ENCODE results near the gene MGAT5B. TPM values are rescaled to one million over a fixed set of nuclear protein-coding genes. Genes with fewer than 3 reads are reported as not detected.
A peak's percentile ranks its signal among the peaks of the same experiment; 100 is the strongest.

Gene MGAT5B
- polyA plus RNA-seq, 1 donor: 1.5 TPM

DNA sequence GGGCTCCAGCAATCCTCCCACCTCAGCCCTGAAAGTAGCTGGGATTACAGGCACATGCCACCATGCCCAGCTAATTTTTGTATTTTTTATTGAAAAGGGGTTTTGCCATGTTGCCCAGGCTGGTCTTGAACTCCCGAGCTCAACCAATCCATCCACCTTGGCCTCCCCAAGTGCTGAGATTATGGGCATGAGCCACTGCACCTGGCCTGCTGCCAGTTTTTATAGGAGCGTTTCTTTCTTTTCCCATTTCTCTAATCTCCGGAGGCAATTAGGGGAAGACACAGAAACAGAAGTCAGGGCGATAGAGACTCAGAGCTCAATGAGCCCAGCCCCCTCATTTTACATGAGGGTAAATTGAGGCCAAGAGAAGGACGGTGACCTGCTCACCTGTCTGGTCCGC, 10.4 kb downstream of the MGAT5B start:
- no peak for DNase-seq

DNA sequence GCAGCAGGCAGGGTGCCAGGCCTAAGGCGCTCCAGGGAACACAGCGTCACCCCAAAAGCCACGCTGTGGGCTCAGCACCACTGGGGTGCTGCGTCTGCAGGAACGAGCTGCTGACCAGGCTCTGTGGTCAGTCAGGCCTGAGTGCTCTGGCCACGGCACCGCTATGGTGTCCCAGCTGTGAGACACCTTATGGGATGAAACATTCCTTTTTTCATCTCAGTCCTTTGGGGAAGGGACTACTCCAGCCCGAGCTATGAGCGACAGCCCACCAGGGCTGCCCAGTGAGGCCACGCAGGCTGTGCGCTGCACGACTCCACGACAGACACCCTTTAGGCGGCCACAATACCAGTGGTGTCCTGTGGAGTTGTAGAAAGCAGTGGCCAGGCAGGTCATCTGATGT, 11.1 kb downstream of the MGAT5B start:
- DNase-seq: no peak

DNA sequence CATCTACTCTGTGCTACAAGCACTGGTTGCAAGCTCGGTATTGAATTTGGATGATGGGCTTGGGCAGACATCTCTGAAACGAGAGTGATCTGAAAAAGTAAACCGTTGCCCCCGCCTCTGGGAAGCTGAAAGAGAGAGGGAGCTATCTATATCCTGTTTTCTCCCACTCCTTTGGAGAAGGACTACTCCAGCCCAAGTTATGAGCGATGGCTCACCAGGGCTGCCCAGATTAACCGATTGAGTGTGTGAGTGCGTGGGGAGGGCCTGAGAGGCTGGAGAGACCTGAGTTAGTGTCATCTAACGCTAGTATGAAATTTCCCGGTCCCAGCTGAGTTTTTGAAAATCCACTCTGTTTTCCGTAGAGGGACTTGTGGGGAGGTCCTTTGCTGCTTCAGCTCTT, 11.5 kb downstream of the MGAT5B start:
- DNase-seq: no peak

DNA sequence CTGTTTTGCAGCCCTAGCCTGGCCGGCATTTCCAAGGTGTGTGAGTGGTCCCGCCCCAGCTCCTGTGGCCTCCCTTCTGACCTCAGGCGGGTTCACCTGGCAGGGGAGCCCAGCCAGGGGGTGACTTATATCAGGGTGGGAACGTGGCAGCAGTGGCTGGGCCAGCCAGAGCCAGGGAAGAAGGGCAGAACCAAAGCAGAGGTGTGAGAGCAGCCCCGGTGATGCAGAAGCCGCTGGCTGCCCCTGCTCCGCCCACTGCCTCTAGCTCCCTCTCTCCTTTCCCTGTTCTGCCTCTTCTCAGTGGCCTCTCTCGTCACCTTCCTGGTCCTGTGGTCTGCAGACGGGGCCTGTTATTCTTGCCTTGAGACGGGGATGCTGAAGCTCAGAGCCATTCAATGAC, 12.1 kb downstream of the MGAT5B start:
- DNase-seq: no peak

DNA sequence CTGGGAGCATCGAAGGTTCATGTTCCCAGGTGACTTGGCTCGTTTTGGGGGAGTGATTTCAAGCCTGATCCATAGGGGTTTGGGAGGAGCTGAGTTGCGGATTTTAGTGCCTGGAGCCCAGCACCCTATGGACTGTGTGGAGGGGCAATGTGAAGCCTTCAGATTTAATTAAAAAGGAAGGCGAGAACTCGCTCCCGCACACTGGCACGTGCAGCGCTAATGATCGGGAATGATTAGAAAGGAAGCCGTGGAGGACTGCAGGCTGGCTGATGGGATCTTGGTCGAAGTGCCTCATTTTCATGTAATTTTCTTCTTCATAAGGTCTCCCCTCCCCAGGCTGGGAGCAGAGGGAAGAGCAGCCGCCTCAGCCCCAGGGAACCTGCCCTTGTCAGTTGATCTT, 12.8 kb downstream of the MGAT5B start:
- DNase-seq: no peak

DNA sequence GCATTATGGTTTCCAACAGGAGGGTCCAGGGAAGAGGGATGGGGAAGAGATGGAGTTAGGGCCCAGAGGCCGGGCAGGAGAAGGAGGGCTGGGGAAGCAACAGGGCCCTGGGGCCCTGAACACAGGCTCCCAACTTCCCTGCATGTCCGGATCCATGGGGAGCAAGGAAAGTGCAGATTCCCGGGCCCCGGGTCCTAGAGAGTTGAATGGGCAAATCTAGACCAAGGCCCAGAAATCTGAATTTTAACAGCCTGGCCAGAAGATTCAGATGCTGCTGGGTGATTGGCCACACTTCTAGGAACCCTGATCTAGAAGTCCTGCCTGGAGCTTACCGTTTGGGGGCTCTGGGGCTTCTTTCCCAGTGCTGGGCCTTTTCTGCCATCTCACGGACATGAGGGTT, 13.2 kb downstream of the MGAT5B start:
- no peak for DNase-seq

DNA sequence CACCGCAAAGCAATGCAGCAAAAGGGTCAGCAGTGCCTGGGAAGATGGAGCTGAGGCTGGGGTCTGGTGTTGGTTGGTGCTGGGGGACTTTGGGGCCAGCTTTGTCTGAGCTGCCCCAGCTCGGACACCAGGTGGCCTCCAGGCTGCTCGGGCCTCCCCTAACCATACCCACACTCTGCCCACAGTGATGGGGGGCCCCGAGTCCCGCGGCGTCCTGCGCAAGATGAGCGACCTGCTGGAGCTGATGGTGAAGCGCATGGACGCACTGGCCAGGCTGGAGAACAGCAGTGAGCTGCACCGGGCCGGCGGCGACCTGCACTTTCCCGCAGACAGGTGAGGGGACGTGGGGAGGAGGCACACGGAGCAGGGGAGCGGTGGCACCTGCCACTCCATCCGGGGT, 13.8 kb downstream of the MGAT5B start:
- no peak for DNase-seq

DNA sequence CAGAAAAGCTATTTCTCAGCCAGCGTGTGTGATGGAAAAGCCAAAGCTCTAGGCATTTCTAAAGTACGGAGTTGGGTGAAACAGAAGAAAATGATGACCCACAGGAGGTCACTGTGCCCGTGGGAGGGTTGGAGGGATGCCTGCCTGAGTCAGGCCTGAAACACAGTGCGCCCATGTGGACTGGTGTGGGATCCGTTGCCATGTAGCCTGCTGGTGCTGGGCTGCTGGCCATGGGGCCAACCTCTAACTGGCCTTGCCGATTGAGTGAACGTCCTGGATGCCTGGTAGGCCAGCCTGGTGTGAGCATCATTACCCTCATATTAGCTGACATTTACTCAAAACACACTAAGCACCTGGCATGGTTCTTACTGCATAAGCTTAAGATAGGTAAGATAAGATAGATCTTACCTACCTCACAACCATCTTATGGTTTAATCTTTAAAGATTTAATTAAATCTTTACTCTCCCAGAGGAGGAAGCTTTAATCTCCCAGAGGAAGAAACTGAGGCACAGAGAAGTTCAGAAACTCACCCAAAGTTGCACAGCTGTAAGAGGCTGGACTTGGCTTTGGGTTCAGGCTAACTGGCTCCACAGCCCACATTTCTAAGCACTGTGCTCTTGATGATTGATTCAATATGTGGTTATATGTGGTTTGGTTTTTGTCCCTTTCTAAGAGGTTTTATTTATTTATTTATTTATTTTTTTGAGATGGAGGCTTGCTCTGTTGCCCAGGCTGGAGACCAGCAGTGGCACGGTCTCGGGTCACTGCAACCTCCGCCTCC, 15.7 kb downstream of the MGAT5B start:
- DNase-seq: no peak

DNA sequence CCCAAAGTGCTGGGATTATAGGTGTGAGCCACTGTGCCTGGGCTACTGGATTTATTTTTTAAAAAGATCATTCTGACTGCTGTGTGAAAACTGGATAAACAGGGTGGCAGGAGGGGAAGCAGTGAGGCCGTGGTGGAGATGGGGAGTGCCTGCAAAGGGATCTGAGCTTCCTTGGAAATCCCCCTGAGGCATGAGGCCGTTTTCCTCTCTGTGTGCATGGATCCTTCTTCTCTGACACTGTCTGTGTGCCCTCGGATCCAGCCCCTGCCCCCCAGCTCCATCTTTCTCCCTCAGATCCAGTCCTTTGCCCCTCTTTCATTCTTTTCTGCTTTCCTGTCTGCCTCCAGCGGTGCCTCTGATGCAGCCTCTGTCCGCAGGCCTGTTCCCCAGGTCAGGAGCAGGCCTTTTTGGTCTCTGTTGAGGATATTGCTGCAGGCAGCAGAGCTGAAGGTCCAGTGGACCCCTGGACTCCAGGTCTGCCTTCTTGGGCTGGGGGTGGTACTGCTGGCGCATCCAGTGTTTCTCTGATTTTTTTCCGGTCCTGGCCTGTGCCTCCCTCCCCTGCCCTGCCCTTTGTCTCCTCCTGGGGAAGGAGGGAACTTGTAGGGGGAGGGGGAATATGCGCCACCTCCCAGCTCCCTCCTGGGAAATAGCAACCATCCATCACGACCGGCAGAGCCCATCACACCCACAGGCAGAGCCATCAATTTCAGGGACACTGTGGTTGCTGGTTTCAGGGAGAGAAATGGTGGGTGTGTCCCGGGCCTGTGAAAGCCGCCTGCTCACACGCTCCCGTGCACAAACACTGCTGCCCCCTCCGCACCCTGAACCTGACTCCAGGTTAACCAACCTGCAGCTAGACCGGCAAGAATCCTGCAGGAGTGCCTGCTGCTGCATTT, 17.0 kb downstream of the MGAT5B start:
- peak; percentile 46 for DNase-seq

DNA sequence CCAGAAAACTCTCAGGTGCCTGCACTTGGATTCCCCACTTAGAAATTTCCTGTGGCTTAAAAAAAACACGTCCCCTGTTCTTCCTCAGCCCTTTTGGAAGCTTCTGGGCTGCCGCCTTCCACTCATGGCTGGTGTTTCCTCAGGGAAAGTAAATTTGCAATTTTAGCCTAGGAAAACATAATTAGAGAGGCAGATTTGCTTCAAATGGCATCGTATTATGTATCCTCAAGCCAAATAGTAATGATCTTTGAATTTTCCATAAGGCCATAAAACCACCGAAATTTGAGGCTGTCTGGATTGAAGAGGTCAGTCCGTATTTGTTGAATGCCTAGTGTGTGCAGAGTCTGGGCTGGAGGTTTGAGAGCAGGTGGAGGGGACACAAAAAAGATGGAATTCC, 17.7 kb downstream of the MGAT5B start:
- DNase-seq: no peak

DNA sequence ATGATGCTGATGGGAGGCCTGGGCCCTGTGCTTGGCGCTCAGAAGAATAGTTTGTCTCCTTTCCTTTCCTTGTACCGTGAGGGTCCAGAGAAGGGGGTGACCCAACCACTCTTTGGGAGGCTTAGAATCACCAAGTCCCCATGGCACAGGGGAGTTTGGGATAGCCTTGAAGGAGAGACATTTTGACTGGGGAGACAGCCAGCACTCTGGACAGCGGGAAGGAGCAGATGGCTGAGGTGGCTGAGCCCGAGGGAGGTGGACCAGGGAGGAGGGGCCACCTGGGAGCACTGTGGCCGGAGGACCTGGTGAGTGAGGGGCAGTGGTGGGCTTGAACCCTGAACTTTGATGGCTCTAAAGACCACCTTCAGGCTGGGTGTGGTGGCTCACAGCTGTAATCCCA, 18.2 kb downstream of the MGAT5B start:
- DNase-seq: no peak

DNA sequence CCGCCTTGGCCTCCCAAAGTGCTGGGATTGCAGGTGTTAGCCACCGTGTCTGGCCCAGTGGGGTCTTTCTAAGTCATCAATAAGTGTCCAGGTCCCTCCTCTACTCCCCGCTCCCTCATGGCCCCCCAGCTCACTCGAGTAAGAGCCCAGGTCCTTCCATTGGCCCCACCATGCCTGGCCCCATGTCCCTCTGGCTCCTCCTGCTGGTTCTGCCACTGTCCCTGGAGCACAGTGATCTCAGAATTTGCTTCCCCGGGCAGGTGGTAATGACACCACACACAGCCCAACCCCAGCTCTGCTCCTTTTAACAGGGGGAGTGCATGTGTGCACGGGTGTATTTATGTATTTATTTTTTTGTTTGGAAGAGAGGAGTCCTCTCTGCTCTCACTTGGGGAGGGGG, 19.6 kb downstream of the MGAT5B start:
- DNase-seq: no peak

DNA sequence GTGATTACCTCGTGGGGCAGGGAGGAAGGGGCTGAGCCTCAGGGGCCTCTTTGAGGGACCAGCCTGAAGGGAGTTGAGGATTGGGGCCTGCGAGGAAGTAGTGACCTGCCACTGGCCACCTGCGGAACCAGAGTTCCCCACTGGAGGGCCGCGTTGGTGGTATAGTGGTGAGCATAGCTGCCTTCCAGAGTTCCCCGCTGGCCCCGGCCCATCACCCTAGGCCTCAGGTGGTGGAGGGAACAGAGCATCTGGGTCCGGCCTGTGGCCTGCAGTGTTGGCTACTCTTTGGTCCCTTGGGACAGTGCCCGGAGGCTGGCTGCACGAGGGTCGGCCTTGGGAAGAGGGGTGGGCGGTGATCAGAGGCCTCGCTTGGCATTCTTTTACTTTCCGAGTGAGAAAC, 20.5 kb downstream of the MGAT5B start:
- DNase-seq: no peak

DNA sequence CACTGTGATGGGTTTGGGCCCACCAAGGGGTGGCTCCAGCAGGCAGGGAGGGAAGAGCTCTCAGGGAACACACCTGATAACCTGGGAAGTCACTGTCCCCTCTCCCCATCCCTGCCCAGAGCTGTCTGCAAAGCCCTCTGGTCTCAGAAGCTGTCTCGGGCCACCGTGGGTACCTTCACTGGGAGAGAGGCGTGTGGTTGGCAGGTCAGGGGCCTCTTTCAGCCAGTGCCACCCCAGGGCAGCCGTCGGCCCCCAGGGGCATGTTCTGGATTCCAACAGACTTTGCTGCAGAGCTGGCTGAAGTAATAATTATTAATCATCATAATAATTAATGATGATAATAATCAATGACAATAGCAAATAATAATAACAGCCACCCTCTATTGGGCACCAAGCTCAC, 21.1 kb downstream of the MGAT5B start:
- no peak for DNase-seq

DNA sequence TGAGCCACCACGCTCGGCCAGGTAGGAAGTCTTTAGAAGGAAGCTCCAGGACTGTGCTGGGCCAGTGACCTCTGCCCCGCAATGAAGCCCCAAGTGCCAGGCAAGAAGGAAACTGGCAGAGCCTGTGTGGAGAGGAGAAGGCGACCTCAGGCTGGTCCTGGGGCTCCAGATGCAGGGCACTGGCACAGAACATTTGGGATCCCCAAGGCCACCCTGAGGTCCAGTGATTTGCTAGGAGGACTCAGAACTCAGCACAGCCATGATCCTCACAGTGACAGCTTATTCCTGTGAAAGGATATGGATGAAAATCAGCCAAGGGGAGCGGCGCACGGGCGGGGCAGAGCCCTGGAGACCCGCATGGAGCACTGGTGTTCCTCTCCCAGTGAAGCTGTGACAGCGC, 24.1 kb downstream of the MGAT5B start:
- no peak for DNase-seq

DNA sequence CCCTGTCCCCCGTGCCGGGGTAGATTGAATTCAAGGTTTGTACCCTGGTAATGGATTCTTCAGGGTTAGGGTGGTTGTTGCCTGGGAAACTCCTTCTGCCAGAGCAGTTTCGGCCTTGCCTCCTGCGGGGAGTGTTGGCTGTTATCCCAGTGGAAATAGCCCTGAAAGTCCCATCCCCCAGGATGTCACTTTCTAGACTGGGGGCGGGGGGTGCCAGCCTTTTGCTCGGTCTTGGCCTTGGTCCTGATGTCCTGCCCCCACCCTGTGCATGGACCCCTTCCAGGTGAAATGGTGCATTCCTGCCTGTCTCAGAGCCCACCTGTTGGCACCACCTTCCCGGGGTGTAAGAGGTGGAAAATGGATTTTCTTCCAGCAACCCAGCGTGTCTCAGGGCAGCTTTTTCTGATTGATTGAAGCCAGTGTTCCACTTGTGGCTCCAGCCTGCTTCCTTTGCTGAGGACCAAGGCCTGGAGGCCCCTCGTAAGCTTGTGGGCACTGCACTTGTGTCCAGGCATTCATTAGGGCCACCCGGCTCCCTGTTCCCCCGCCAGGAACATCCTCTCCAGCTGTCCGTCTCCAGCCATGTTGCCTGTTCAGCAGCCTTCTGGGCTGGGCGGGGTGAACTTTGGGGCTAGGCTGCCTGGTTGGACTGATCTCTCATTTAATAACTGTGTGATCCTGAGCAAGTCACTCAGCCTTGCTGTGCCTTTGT, 25.6 kb downstream of the MGAT5B start:
- no peak for DNase-seq

DNA sequence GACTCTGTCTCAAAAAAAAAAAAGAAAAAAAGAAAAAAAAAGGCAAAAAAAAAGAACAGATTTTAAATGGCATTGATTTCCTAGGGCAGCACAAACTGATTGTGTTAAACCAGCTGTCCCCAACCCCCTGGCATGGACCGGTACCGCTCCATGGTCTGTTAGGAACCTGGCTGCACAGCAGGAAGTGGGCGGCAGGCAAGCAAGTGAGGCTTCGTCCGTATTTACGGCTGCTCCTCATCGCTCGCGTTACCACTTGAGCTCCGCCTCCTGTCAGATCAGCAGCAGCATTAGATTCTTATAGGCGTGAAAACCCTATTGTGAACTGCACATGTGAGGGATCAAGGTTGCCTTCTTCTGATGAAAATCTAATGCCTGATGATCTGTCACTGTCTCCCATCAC, 26.6 kb downstream of the MGAT5B start:
- DNase-seq: no peak

DNA sequence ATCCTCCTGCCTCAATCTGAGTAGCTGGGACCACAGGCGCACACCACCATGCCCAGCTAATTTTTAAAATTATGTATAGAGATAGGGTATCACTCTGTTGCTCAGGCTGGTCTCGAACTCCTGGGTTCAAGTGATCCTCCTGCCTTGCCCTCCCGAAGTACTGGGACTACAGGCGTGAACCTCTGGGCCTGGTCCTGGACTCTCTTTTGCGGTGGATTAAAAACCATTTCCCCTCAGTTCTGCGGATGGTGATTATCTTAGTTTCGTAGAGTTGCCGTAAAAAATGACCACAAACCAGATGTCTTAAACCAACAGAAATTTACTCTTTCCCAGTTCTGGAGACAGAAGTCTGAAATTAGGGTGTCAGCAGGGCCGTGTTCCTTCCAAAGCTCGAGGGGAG, 28.8 kb downstream of the MGAT5B start:
- DNase-seq: no peak

DNA sequence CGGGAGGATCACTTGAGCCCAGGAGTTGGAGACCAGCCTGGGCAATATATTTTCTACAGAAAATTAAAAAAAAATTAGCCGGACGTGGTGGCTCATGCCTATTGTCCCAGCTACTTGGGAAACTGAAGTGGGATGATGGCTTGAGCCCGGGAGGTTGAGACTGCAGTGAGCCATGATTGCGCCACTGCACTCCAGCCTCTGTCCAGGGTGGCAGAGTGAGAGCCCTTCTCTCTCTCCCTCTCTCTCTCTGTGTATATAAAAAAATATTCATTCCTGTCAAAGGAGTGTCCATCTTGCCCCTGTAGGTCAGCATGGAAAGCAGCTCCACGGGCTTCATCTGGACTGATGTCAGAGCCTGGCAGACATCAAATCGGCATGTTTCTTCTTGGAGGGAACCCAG, 31.2 kb downstream of the MGAT5B start:
- no peak for DNase-seq

DNA sequence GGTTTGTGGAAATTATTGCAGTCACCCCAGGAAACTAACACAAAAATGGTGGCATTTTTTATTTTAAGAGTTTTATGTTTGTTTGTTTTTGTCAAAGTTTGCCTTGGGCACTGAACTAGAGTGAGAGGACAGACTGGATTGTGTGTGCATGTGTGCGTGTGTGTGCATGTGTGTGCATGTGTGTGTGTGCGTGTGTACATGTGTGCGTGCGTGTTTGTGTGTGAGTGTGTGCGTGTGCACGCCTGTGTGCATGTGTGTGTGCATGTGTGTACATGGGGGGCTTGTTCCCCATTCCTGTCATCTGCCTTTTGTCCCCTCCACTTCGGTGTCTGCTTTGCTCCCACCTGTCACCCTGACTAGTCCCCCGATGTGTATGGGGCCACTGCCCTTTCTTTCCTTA, 32.5 kb downstream of the MGAT5B start:
- no peak for DNase-seq

DNA sequence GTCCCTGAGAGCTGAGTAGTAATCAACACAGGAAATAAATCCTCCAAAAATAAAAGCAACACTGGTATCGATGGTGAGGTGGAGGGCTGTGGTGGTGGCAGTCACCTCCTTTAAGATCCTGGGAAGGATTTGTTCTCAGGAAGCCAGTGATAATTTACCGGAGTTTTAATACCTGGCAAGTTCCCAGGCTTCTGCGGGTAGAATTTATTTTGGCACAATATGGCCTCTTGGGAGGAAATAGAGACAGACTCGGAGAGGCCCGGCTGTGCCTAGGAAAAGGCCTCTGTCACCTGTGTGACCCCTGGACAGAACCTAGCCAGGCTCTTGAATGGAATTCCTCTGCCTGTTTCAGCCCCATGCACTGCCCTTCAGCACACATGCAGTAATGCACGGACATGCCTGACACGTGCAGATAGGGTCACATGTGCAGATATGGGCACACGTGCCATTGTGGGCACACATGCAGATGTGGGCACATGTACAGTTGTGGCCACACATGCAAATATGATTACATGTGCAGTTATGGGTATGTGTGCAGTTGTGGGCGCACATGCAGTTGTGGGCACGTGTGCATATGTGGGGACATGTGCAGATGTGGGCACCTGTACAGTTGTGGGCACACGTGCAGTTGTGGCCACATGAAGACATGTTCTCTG, 33.5 kb downstream of the MGAT5B start:
- DNase-seq: no peak

DNA sequence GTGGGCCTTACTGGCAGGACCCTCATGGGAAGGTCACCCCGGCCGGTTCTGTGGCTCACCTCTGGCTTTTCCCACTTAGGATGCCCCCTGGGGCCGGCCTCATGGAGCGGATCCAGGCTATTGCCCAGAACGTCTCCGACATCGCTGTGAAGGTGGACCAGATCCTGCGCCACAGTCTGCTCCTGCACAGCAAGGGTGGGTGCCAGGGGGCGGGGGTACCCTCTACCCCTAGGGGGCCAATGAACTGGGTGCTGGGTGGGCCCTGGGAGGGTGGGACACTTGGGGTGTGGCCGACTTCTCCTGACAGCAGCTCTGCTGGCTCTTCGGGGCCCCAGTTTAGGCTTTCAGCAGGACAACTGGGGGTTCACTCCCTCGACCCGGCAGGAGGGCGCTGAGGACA, 34.3 kb downstream of the MGAT5B start:
- DNase-seq: no peak
